ENCODE measurements around the gene WDR33.
A peak's percentile ranks its signal among the peaks of the same experiment; 100 is the strongest.

Gene WDR33

GRCh38 chr2:127759931-127760330 lies 51.0 kb downstream of the WDR33 start:
- no peak for DNase-seq

GRCh38 chr2:127754186-127754585 lies 56.8 kb downstream of the WDR33 start:
- no peak for DNase-seq

- DNase-seq = no peak
These were observed 57.6 kb downstream of the WDR33 start for GRCh38 chr2:127753374-127753773.

GRCh38 chr2:127749537-127749936 lies 61.4 kb downstream of the WDR33 start:
- DNase-seq = peak in 1 of 2 donors; percentile 15

GRCh38 chr2:127747621-127748020 lies 63.4 kb downstream of the WDR33 start:
- DNase-seq = no peak

- DNase-seq = no peak
These were observed 67.4 kb downstream of the WDR33 start for GRCh38 chr2:127743477-127744026.

GRCh38 chr2:127740665-127741288 lies 70.2 kb downstream of the WDR33 start:
- no peak for DNase-seq

GRCh38 chr2:127739800-127740199 lies 71.2 kb downstream of the WDR33 start:
- no peak for DNase-seq

- no peak for DNase-seq
These were observed 73.1 kb downstream of the WDR33 start for GRCh38 chr2:127737892-127738291.

- no peak for DNase-seq
These were observed 75.2 kb downstream of the WDR33 start for GRCh38 chr2:127735537-127736399.

GRCh38 chr2:127735044-127735443 lies 75.9 kb downstream of the WDR33 start:
- no peak for DNase-seq

- no peak for DNase-seq
These were observed 77.0 kb downstream of the WDR33 start for GRCh38 chr2:127733816-127734537.

GRCh38 chr2:127733113-127733815 lies 77.7 kb downstream of the WDR33 start:
- DNase-seq = no peak

- DNase-seq = no peak
These were observed 84.7 kb downstream of the WDR33 start for GRCh38 chr2:127726158-127726880.

GRCh38 chr2:127722807-127723206 lies 88.2 kb downstream of the WDR33 start:
- no peak for DNase-seq

- DNase-seq = no peak
These were observed 89.0 kb downstream of the WDR33 start for GRCh38 chr2:127721978-127722355.

GRCh38 chr2:127721311-127721977 lies 89.5 kb downstream of the WDR33 start:
- DNase-seq = no peak

GRCh38 chr2:127719301-127720218 lies 91.4 kb downstream of the WDR33 start:
- DNase-seq = no peak

- DNase-seq = no peak
These were observed 92.7 kb downstream of the WDR33 start for GRCh38 chr2:127718271-127718670.

GRCh38 chr2:127715778-127716449 lies 95.1 kb downstream of the WDR33 start:
- no peak for DNase-seq
